Activated B cell treated with CpG ODN at 0.5 μM for 24 hours (primary cell): ENCODE results near the gene NEBL. TPM values are rescaled to one million over a fixed set of nuclear protein-coding genes. Genes with fewer than 3 reads are reported as not detected.

Experiments used
- ATAC-seq: fragments of 200-7000 bp; cut with Tn5 transposase; one replicate; pipeline ENCODE4 v1.10.0; 2021; ENCODE audit warnings: low read depth, mild to moderate bottlenecking, moderate library complexity
- CTCF ChIA-PET: fragments of 350-600 bp; sonication (Branson Sonifier 250); formaldehyde crosslinking; loops from one replicate; lab custom pipeline; 2021; ENCODE audit warnings: antibody characterized with exemption; lab: Charles Lee
- POLR2A ChIA-PET: fragments of 350-600 bp; sonication (Branson Sonifier 250); formaldehyde crosslinking; loops from one replicate; lab custom pipeline; 2021; ENCODE audit warnings: antibody characterized with exemption; lab: Charles Lee
- DNase-seq: peaks from one replicate; pipeline ENCODE4 v3.0.0; 2022
- H3K27ac Mint-ChIP-seq: one replicate; pipeline ENCODE4 v1.8.0; 2020; ENCODE audit warnings: mixed read lengths
- H3K27me3 Mint-ChIP-seq: one replicate; pipeline ENCODE4 v1.8.0; 2021; ENCODE audit warnings: mixed read lengths
- H3K36me3 Mint-ChIP-seq: one replicate; pipeline ENCODE4 v1.8.0; 2021; ENCODE audit warnings: low read depth, mixed read lengths
- H3K4me1 Mint-ChIP-seq: one replicate; pipeline ENCODE4 v1.8.0; 2021; ENCODE audit warnings: mixed read lengths
- H3K4me3 Mint-ChIP-seq: one replicate; pipeline ENCODE4 v1.8.0; 2020; ENCODE audit warnings: mild to moderate bottlenecking, mixed read lengths
- H3K9me3 Mint-ChIP-seq: one replicate; pipeline ENCODE4 v1.8.0; 2020; ENCODE audit warnings: mixed read lengths
- intact Hi-C: fragments of 100-400 bp; cut with micrococcal nuclease; formaldehyde crosslinking; loops from one replicate; pipeline ENCODE4 v1.15.1; 2024
- total RNA-seq: library from RNA; stranded (reverse); gene quantifications from 2 replicates; pipeline ENCODE4 v1.2.3, GENCODE V29; 2022
- TF ChIP-seq, protein P1 (sequence below): fragments of 200-600 bp; IDR thresholded peaks from one replicate; pipeline ENCODE4 v1.8.0; 2022; ENCODE audit warnings: antibody characterized with exemption, mild to moderate bottlenecking

NEBL gene
- total RNA-seq, 1 donor from 2014 or later, result not detected

DNA sequence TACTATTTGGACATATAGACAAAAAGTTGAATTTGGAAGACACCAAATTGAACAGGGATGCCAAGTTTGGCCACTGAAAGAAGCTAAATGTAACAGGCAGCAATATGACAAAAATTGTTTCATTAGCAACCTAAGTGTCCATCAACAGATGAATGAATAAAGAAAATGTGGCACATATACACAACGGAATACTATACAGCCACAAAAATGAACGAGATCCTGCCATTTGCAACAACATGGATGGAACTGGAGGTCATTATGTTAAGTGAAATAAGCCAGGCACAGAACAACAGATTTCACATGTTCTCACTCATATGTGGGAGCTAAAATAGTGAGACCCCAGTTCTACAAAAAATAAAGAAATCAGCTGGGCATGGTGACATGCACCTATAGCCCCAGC lies 43.8 kb downstream of the NEBL start:
- intact Hi-C loops, result loop anchor here (10.0 kb wide), 2 partner anchors 642 to 1038 kb away; partner anchors contain the start of gene PLXDC2
- DNase-seq (no peak), ATAC-seq (no peak)
- Mint-ChIP-seq H3K4me1 (no peaks in the 10 kb centered on the region), H3K36me3 (no peaks in the 10 kb centered on the region), H3K9me3 (peaks cover 7% of the 10 kb centered on the region), H3K27me3 (no peaks in the 10 kb centered on the region), H3K4me3 (no peak overlapping the region), H3K27ac (no peak overlapping the region)
- CTCF ChIA-PET, result no interaction called here
- TF ChIP-seq, protein P1, sequence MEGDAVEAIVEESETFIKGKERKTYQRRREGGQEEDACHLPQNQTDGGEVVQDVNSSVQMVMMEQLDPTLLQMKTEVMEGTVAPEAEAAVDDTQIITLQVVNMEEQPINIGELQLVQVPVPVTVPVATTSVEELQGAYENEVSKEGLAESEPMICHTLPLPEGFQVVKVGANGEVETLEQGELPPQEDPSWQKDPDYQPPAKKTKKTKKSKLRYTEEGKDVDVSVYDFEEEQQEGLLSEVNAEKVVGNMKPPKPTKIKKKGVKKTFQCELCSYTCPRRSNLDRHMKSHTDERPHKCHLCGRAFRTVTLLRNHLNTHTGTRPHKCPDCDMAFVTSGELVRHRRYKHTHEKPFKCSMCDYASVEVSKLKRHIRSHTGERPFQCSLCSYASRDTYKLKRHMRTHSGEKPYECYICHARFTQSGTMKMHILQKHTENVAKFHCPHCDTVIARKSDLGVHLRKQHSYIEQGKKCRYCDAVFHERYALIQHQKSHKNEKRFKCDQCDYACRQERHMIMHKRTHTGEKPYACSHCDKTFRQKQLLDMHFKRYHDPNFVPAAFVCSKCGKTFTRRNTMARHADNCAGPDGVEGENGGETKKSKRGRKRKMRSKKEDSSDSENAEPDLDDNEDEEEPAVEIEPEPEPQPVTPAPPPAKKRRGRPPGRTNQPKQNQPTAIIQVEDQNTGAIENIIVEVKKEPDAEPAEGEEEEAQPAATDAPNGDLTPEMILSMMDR, result no peak
- POLR2A ChIA-PET, result no interaction called here

- DNase-seq (no peak), ATAC-seq (no peak)
- CTCF ChIA-PET, result no interaction called here
- Mint-ChIP-seq H3K4me1 (no peaks in the 10 kb centered on the region), H3K9me3 (peaks cover 9% of the 10 kb centered on the region), H3K36me3 (no peaks in the 10 kb centered on the region), H3K27ac (no peak overlapping the region), H3K4me3 (no peak overlapping the region), H3K27me3 (no peaks in the 10 kb centered on the region)
- TF ChIP-seq, protein P1, result no peak
- intact Hi-C loops, result loop anchor here (10.0 kb wide), 2 partner anchors 642 to 1038 kb away; partner anchors contain the start of gene PLXDC2
- POLR2A ChIA-PET, result no interaction called here
These were observed 44.8 kb downstream of the NEBL start for GRCh38 chr10:20852303-20852702.

- H3K4me1 Mint-ChIP-seq, result no peaks in the 10 kb centered on the region
- H3K27me3 Mint-ChIP-seq, result no peaks in the 10 kb centered on the region
- peaks cover 8% of the 10 kb centered on the region for H3K9me3 Mint-ChIP-seq
- no peak for DNase-seq
- no peak overlapping the region for H3K4me3 Mint-ChIP-seq
- no peaks in the 10 kb centered on the region for H3K36me3 Mint-ChIP-seq
- ChIA-PET CTCF (no interaction called here), POLR2A (no interaction called here)
- TF ChIP-seq, protein P1, result no peak
- ATAC-seq, result no peak
- H3K27ac Mint-ChIP-seq, result no peak overlapping the region
- intact Hi-C loops, result no loop called here
These were observed 49.6 kb downstream of the NEBL start for GRCh38 chr10:20847512-20847911.

DNA sequence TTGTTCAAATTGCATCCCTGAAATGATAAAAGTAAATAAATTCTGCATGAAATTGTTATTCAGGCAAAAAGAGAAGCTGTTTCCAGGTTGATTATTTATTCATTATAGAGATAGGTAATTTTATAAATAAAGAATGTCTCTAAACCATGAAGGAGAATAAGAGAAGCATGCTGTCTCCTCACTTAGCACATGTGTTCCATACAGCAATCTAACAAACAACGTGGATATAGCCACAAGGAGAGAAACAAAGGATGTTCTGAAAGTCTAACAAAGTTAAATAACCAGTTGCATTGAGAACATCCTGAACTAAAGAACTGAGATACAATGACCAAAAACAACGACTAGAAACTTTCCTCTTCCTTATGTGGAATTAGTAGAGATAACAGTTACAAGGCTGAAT lies 50.8 kb downstream of the NEBL start:
- DNase-seq, result no peak
- ChIA-PET CTCF (no interaction called here), POLR2A (no interaction called here)
- H3K27me3 Mint-ChIP-seq, result no peaks in the 10 kb centered on the region
- H3K36me3 Mint-ChIP-seq, result no peaks in the 10 kb centered on the region
- ATAC-seq, result no peak
- H3K9me3 Mint-ChIP-seq, result peaks cover 8% of the 10 kb centered on the region
- no peaks in the 10 kb centered on the region for H3K4me1 Mint-ChIP-seq
- TF ChIP-seq, protein P1, result no peak
- intact Hi-C loops, result no loop called here
- no peak overlapping the region for H3K4me3 Mint-ChIP-seq
- no peak overlapping the region for H3K27ac Mint-ChIP-seq

DNA sequence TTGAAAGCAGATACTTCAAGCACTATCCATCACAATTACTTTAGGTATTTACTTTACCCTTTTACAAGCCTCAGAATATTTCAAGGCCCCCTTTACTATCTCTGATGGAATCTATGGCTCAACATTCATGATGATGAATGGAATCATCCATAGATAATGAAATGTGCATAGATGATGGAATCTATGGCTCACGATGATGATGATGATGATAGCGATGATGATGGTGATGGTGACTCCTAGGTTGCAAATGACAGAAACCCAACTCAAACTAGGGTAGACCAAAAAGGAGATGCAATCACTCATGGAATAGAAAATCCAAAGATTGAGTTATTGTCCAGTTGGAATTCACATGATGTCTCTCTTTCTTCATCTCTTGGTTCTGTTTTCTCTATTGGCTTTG lies 55.7 kb downstream of the NEBL start:
- Mint-ChIP-seq H3K4me3 (no peak overlapping the region), H3K27me3 (no peaks in the 10 kb centered on the region), H3K4me1 (no peaks in the 10 kb centered on the region), H3K27ac (no peak overlapping the region), H3K36me3 (no peaks in the 10 kb centered on the region), H3K9me3 (peaks cover 11% of the 10 kb centered on the region)
- ChIA-PET CTCF (no interaction called here), POLR2A (no interaction called here)
- intact Hi-C loops, result no loop called here
- no peak for ATAC-seq
- DNase-seq, result no peak
- TF ChIP-seq, protein P1, result no peak
